Duodenal mucosa (tissue), 2 donors: ENCODE results near the gene ALDH1L1.

Experiments used
- H3K27ac ChIP-seq: one replicate; pipeline ENCODE4 v1.7.0; 2013; ENCODE audit warnings: low read depth, low read length
- H3K27me3 ChIP-seq, 2 donors: one replicate each; pipeline ENCODE4 v1.7.0; 2013; ENCODE audit warnings: low read length in 2 of 2, control low read depth in 1 of 2; ENCODE audit not compliant: insufficient read depth in 2 of 2, control insufficient read depth in 1 of 2
- H3K36me3 ChIP-seq, 2 donors: one replicate each; pipeline ENCODE4 v1.7.0; 2013; ENCODE audit warnings: low read length in 2 of 2, control low read depth in 1 of 2; ENCODE audit not compliant: insufficient read depth in 2 of 2, control insufficient read depth in 1 of 2
- H3K4me1 ChIP-seq, 2 donors: one replicate each; pipeline ENCODE4 v1.7.0; 2013; ENCODE audit warnings: low read length in 2 of 2, control low read depth in 1 of 2; ENCODE audit not compliant: insufficient read depth in 2 of 2, control insufficient read depth in 1 of 2
- H3K4me3 ChIP-seq, 2 donors: one replicate each; pipeline ENCODE4 v1.7.0; 2013; ENCODE audit warnings: low read length in 2 of 2, low read depth in 1 of 2
- H3K9ac ChIP-seq, 2 donors: one replicate each; pipeline ENCODE4 v1.7.0; 2013; ENCODE audit warnings: low read length in 2 of 2, low read depth in 1 of 2
- H3K9me3 ChIP-seq, 2 donors: one replicate each; pipeline ENCODE4 v1.7.0; 2013; ENCODE audit warnings: low read length in 2 of 2, control low read depth in 1 of 2; ENCODE audit not compliant: control insufficient read depth in 1 of 2

Gene ALDH1L1

GRCh38 chr3:126127904-126128303 is 52.5 kb downstream of the ALDH1L1 start:
- no peaks in the 10 kb centered on the region for H3K9me3 ChIP-seq
- H3K27ac ChIP-seq, result no peak overlapping the region
- no peaks in the 10 kb centered on the region for H3K36me3 ChIP-seq
- no peaks in the 10 kb centered on the region for H3K27me3 ChIP-seq
- no peak overlapping the region for H3K4me3 ChIP-seq
- H3K4me1 ChIP-seq, result peaks cover 10 to 14% of the 10 kb centered on the region in 2 donors
- H3K9ac ChIP-seq, result no peak overlapping the region

- H3K36me3 ChIP-seq, result no peaks in the 10 kb centered on the region
- H3K4me1 ChIP-seq, result peaks cover 10 to 14% of the 10 kb centered on the region in 2 donors
- H3K27ac ChIP-seq, result no peak overlapping the region
These were observed 52.9 kb downstream of the ALDH1L1 start for GRCh38 chr3:126127452-126127851.

GRCh38 chr3:126126811-126127431 is 53.5 kb downstream of the ALDH1L1 start:
- no peak overlapping the region for H3K9ac ChIP-seq
- H3K9me3 ChIP-seq, result no peaks in the 10 kb centered on the region
- H3K27ac ChIP-seq, result no peak overlapping the region
- no peaks in the 10 kb centered on the region for H3K36me3 ChIP-seq
- peaks cover 10 to 14% of the 10 kb centered on the region in 2 donors for H3K4me1 ChIP-seq
- no peak overlapping the region for H3K4me3 ChIP-seq
- no peaks in the 10 kb centered on the region for H3K27me3 ChIP-seq

More at GRCh38 chr3:126127452-126127851, 52.9 kb downstream of the ALDH1L1 start:
- H3K27me3 ChIP-seq, result no peaks in the 10 kb centered on the region
- H3K4me3 ChIP-seq, result no peak overlapping the region
- H3K9ac ChIP-seq, result no peak overlapping the region
- H3K9me3 ChIP-seq, result no peaks in the 10 kb centered on the region

- Histone ChIP-seq H3K36me3 (no peaks in the 10 kb centered on the region), H3K9ac (no peak overlapping the region), H3K27me3 (no peaks in the 10 kb centered on the region)
These were observed 54.1 kb downstream of the ALDH1L1 start for GRCh38 chr3:126126286-126126685.

GRCh38 chr3:126125781-126126251 is 54.6 kb downstream of the ALDH1L1 start:
- Histone ChIP-seq H3K9ac (no peak overlapping the region), H3K36me3 (no peaks in the 10 kb centered on the region), H3K27ac (no peak overlapping the region), H3K4me3 (no peak overlapping the region), H3K9me3 (no peaks in the 10 kb centered on the region), H3K4me1 (peaks cover 10 to 14% of the 10 kb centered on the region in 2 donors), H3K27me3 (no peaks in the 10 kb centered on the region)

More at GRCh38 chr3:126126286-126126685, 54.1 kb downstream of the ALDH1L1 start:
- H3K4me3 ChIP-seq, result no peak overlapping the region
- peaks cover 10 to 14% of the 10 kb centered on the region in 2 donors for H3K4me1 ChIP-seq
- H3K9me3 ChIP-seq, result no peaks in the 10 kb centered on the region
- no peak overlapping the region for H3K27ac ChIP-seq

GRCh38 chr3:126125341-126125740 is 55.0 kb downstream of the ALDH1L1 start:
- Histone ChIP-seq H3K9ac (no peak overlapping the region), H3K36me3 (no peaks in the 10 kb centered on the region), H3K27me3 (no peaks in the 10 kb centered on the region), H3K4me1 (peaks cover 10 to 14% of the 10 kb centered on the region in 2 donors), H3K27ac (no peak overlapping the region), H3K9me3 (no peaks in the 10 kb centered on the region), H3K4me3 (no peak overlapping the region)

- no peaks in the 10 kb centered on the region for H3K36me3 ChIP-seq
- H3K4me3 ChIP-seq, result no peak overlapping the region
- H3K9me3 ChIP-seq, result no peaks in the 10 kb centered on the region
- no peak overlapping the region for H3K27ac ChIP-seq
- H3K9ac ChIP-seq, result no peak overlapping the region
- H3K27me3 ChIP-seq, result no peaks in the 10 kb centered on the region
- peaks cover 7 to 10% of the 10 kb centered on the region in 2 donors for H3K4me1 ChIP-seq
These were observed 55.5 kb downstream of the ALDH1L1 start for GRCh38 chr3:126124896-126125295.

GRCh38 chr3:126124148-126124868 is 56.1 kb downstream of the ALDH1L1 start:
- Histone ChIP-seq H3K27ac (no peak overlapping the region), H3K9me3 (no peaks in the 10 kb centered on the region), H3K27me3 (no peaks in the 10 kb centered on the region), H3K9ac (no peak overlapping the region), H3K4me1 (peaks cover under 1 to 4% of the 10 kb centered on the region in 2 donors), H3K4me3 (no peak overlapping the region), H3K36me3 (no peaks in the 10 kb centered on the region)

- Histone ChIP-seq H3K4me1 (no peaks in the 10 kb centered on the region), H3K9me3 (no peaks in the 10 kb centered on the region), H3K27me3 (no peaks in the 10 kb centered on the region)
These were observed 58.8 kb downstream of the ALDH1L1 start for GRCh38 chr3:126121632-126122031.

GRCh38 chr3:126121074-126121473 is 59.3 kb downstream of the ALDH1L1 start:
- Histone ChIP-seq H3K27ac (no peak overlapping the region), H3K27me3 (no peaks in the 10 kb centered on the region), H3K36me3 (no peaks in the 10 kb centered on the region), H3K9me3 (no peaks in the 10 kb centered on the region), H3K4me1 (no peaks in the 10 kb centered on the region), H3K4me3 (no peak overlapping the region), H3K9ac (no peak overlapping the region)

More at GRCh38 chr3:126121632-126122031, 58.8 kb downstream of the ALDH1L1 start:
- Histone ChIP-seq H3K36me3 (no peaks in the 10 kb centered on the region), H3K27ac (no peak overlapping the region), H3K9ac (no peak overlapping the region), H3K4me3 (no peak overlapping the region)
